ENCODE results near the gene AFDN.

AFDN gene

DNA sequence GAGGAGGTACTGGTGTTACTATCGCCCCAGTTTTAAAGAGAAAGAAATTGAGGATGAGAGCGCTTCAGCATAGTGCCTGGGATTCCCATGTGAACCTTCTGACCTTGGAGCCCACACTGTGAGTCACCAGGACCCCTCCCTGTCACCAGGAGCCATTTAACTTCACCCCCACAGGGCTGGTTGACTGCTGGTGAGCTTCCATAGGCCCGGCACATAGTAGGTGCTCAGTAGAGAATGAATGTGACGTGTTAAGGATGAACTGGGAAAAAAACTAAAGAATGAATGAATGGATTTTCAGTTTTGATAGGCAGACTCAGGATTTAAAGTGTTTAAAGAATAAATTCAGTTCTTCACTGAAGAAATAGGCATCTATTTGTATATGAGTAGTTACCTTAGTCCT is 117.4 kb downstream of the AFDN start:
- ChIA-PET CTCF (no interaction called here), POLR2A (no interaction called here)
- no peak for DNase-seq (ENCODE audit: extremely low spot score)
- no peak for TF ChIP-seq SUZ12 (IDR thresholded peaks at IDR 0.05)
- TF ChIP-seq FOXM1 (IDR thresholded peaks at IDR 0.05; ENCODE audit: borderline replicate concordance): no peak
- no peak for TF ChIP-seq FOXK2 (IDR thresholded peaks at IDR 0.05)
- TF ChIP-seq NFRKB (IDR thresholded peaks at IDR 0.05): no peak
- TF ChIP-seq ZNF384 (IDR thresholded peaks at IDR 0.05): no peak
- TF ChIP-seq, protein P1, sequence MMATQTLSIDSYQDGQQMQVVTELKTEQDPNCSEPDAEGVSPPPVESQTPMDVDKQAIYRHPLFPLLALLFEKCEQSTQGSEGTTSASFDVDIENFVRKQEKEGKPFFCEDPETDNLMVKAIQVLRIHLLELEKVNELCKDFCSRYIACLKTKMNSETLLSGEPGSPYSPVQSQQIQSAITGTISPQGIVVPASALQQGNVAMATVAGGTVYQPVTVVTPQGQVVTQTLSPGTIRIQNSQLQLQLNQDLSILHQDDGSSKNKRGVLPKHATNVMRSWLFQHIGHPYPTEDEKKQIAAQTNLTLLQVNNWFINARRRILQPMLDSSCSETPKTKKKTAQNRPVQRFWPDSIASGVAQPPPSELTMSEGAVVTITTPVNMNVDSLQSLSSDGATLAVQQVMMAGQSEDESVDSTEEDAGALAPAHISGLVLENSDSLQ (IDR thresholded peaks at IDR 0.05): no peak
- no peak for TF ChIP-seq FOXA1 (IDR thresholded peaks at IDR 0.05)
- TF ChIP-seq ARNT (IDR thresholded peaks at IDR 0.05): no peak
- TF ChIP-seq SP1 (IDR thresholded peaks at IDR 0.05): no peak
- no peak for TF ChIP-seq TARDBP (IDR thresholded peaks at IDR 0.05)
- TF ChIP-seq ELF4 (IDR thresholded peaks at IDR 0.05): no peak
- no peak for TF ChIP-seq L3MBTL2 (conservative IDR thresholded peaks at IDR 0.05)
- no peak for TF ChIP-seq BHLHE40 (IDR thresholded peaks at IDR 0.05; ENCODE audit: borderline replicate concordance)
- TF ChIP-seq HDGF (IDR thresholded peaks at IDR 0.05; ENCODE audit: borderline replicate concordance): no peak
- no peak for TF ChIP-seq CTBP1 (IDR thresholded peaks at IDR 0.05; ENCODE audit: borderline replicate concordance)
- no peak for TF ChIP-seq LEF1 (IDR thresholded peaks at IDR 0.05; ENCODE audit: borderline replicate concordance)

DNA sequence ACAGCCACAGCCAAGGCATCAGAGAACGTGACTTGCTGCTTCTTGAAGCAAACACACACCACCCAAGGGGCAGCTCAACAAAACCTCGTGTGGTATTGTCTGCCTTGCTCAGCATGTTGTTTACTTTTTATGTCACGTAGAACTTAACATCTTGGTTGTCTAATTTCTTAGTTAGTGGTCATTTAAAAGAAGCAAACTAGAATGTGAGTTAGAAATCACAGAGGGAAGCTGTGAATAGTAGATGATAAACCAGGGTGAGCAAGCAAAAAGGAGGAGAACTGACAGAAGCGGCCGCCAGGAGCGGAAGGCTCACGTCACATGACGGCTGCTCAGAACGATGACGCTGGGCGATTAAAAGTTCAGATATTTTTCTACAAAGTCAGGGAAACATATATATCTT is 119.3 kb downstream of the AFDN start:
- TF ChIP-seq BHLHE40 (IDR thresholded peaks at IDR 0.05; ENCODE audit: borderline replicate concordance) (no peak), L3MBTL2 (conservative IDR thresholded peaks at IDR 0.05) (no peak), ELF4 (IDR thresholded peaks at IDR 0.05) (no peak), FOXM1 (IDR thresholded peaks at IDR 0.05; ENCODE audit: borderline replicate concordance) (no peak)
- CTCF ChIA-PET: interaction anchor here (1.3 kb wide), 1 partner anchor 187 kb away, joined by 3 read pairs; no protein-coding TSS in a partner anchor
- POLR2A ChIA-PET: no interaction called here
- no peak for DNase-seq (ENCODE audit: extremely low spot score)

DNA sequence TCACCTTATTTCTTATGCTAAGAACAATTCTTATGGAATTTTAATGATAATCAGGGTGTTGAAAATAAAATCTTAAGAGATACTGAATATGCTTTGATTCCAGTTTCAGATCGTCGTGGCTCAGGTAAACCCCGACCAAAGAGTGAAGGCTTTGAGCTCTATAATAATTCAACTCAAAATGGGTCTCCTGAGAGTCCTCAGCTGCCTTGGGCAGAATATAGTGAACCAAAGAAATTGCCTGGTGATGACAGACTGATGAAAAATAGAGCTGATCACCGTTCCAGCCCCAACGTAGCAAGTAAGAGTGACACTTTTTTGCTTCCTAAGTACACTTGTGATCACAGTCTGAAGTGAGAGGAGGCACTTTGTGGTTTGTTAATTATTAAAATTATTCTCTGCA is 119.9 kb downstream of the AFDN start:
- no peak for DNase-seq (ENCODE audit: extremely low spot score)
- ChIA-PET POLR2A (no interaction called here), CTCF (interaction anchor here (1.3 kb wide), 1 partner anchor 187 kb away, joined by 3 read pairs; no protein-coding TSS in a partner anchor)
- no peak for TF ChIP-seq LEF1 (IDR thresholded peaks at IDR 0.05; ENCODE audit: borderline replicate concordance)
- TF ChIP-seq CTBP1 (IDR thresholded peaks at IDR 0.05; ENCODE audit: borderline replicate concordance): no peak
- TF ChIP-seq BHLHE40 (IDR thresholded peaks at IDR 0.05; ENCODE audit: borderline replicate concordance): no peak
- TF ChIP-seq FOXK2 (IDR thresholded peaks at IDR 0.05): no peak
- no peak for TF ChIP-seq FOXA1 (IDR thresholded peaks at IDR 0.05)
- TF ChIP-seq L3MBTL2 (conservative IDR thresholded peaks at IDR 0.05): no peak
- TF ChIP-seq SP1 (IDR thresholded peaks at IDR 0.05): no peak
- no peak for TF ChIP-seq TARDBP (IDR thresholded peaks at IDR 0.05)
- no peak for TF ChIP-seq HDGF (IDR thresholded peaks at IDR 0.05; ENCODE audit: borderline replicate concordance)
- no peak for TF ChIP-seq SUZ12 (IDR thresholded peaks at IDR 0.05)
- TF ChIP-seq ZNF384 (IDR thresholded peaks at IDR 0.05): no peak
- TF ChIP-seq ELF4 (IDR thresholded peaks at IDR 0.05): no peak
- no peak for TF ChIP-seq NFRKB (IDR thresholded peaks at IDR 0.05)
- TF ChIP-seq FOXM1 (IDR thresholded peaks at IDR 0.05; ENCODE audit: borderline replicate concordance): no peak
- TF ChIP-seq ARNT (IDR thresholded peaks at IDR 0.05): no peak
- TF ChIP-seq, protein P1 (IDR thresholded peaks at IDR 0.05): no peak

- no peak for TF ChIP-seq FOXK2 (IDR thresholded peaks at IDR 0.05)
- no peak for TF ChIP-seq ZNF384 (IDR thresholded peaks at IDR 0.05)
- no peak for TF ChIP-seq CTBP1 (IDR thresholded peaks at IDR 0.05; ENCODE audit: borderline replicate concordance)
- no peak for TF ChIP-seq BHLHE40 (IDR thresholded peaks at IDR 0.05; ENCODE audit: borderline replicate concordance)
- TF ChIP-seq ARNT (IDR thresholded peaks at IDR 0.05): no peak
- no peak for TF ChIP-seq FOXM1 (IDR thresholded peaks at IDR 0.05; ENCODE audit: borderline replicate concordance)
- POLR2A ChIA-PET: no interaction called here
- DNase-seq (ENCODE audit: extremely low spot score): no peak
- CTCF ChIA-PET: no interaction called here
Observed at GRCh38 chr6:167947716-167948115, 121.0 kb downstream of the AFDN start.

DNA sequence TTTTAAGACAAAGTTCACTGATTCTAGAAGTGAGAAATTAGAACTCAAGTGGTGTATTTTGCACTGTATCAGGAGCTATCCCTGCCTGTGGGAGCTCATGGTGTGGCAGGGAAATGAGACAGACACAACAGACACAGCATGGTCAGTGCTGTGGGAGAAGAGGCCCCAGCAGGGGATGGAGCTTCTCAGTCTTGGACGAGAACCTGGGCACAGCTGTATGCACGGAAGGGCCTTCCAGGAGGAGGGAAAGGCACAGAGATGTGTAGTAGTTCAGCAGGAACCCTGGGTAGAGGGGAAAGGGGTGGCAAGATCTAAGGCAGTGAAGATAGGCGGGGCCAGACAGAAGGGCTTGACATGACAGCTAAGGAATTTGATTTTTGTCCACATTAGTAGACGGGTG is 122.0 kb downstream of the AFDN start:
- no peak for DNase-seq (ENCODE audit: extremely low spot score)
- TF ChIP-seq HDGF (IDR thresholded peaks at IDR 0.05; ENCODE audit: borderline replicate concordance) (no peak), BHLHE40 (IDR thresholded peaks at IDR 0.05; ENCODE audit: borderline replicate concordance) (no peak), ZNF384 (IDR thresholded peaks at IDR 0.05) (no peak), ARNT (IDR thresholded peaks at IDR 0.05) (no peak), LEF1 (IDR thresholded peaks at IDR 0.05; ENCODE audit: borderline replicate concordance) (no peak), FOXM1 (IDR thresholded peaks at IDR 0.05; ENCODE audit: borderline replicate concordance) (no peak), L3MBTL2 (conservative IDR thresholded peaks at IDR 0.05) (no peak)
- ChIA-PET POLR2A (no interaction called here), CTCF (no interaction called here)

GRCh38 chr6:167949121-167949684 is 122.5 kb downstream of the AFDN start:
- no peak for TF ChIP-seq LEF1 (IDR thresholded peaks at IDR 0.05; ENCODE audit: borderline replicate concordance)
- TF ChIP-seq FOXK2 (IDR thresholded peaks at IDR 0.05): no peak
- TF ChIP-seq FOXA1 (IDR thresholded peaks at IDR 0.05): no peak
- TF ChIP-seq CTBP1 (IDR thresholded peaks at IDR 0.05; ENCODE audit: borderline replicate concordance): no peak
- TF ChIP-seq BHLHE40 (IDR thresholded peaks at IDR 0.05; ENCODE audit: borderline replicate concordance): no peak
- TF ChIP-seq NFRKB (IDR thresholded peaks at IDR 0.05): no peak
- no peak for TF ChIP-seq L3MBTL2 (conservative IDR thresholded peaks at IDR 0.05)
- TF ChIP-seq ELF4 (IDR thresholded peaks at IDR 0.05): no peak
- no peak for TF ChIP-seq ZNF384 (IDR thresholded peaks at IDR 0.05)
- no peak for TF ChIP-seq ARNT (IDR thresholded peaks at IDR 0.05)
- no peak for TF ChIP-seq HDGF (IDR thresholded peaks at IDR 0.05; ENCODE audit: borderline replicate concordance)
- no peak for TF ChIP-seq TARDBP (IDR thresholded peaks at IDR 0.05)
- TF ChIP-seq FOXM1 (IDR thresholded peaks at IDR 0.05; ENCODE audit: borderline replicate concordance): no peak
- TF ChIP-seq, protein P1 (IDR thresholded peaks at IDR 0.05): no peak
- no peak for TF ChIP-seq SP1 (IDR thresholded peaks at IDR 0.05)
- no peak for TF ChIP-seq SUZ12 (IDR thresholded peaks at IDR 0.05)

More at GRCh38 chr6:167949121-167949684, 122.5 kb downstream of the AFDN start:
- POLR2A ChIA-PET: no interaction called here
- no peak for DNase-seq (ENCODE audit: extremely low spot score)
- CTCF ChIA-PET: no interaction called here
